Measurements from ENCODE around the gene SAMD4A. TPM values are rescaled to one million over a fixed set of nuclear protein-coding genes. Genes with fewer than 3 reads are reported as not detected.

SAMD4A gene
- total RNA-seq, 2 experiments from 2014 or later = 0.06 to 1.0 TPM

- POLR2A ChIA-PET = interaction anchor here (0.7 to 1.6 kb wide), 4 partner anchors 20 to 373 kb away, joined by 3 to 5 read pairs (median 3); partner anchors contain the start of gene GCH1
- Histone ChIP-seq H3K4me3 (ENCODE audit: low read depth, low read length, poor library complexity, severe bottlenecking) (no peak overlapping the region), H3K4me2 (ENCODE audit: low read length) (no peak overlapping the region), H3K79me2 (ENCODE audit: insufficient read depth, low read depth, low read length) (no peaks in the 10 kb centered on the region), H2AFZ (ENCODE audit: low read length) (no peak overlapping the region), H3K9me3 (ENCODE audit: low read length) (no peaks in the 10 kb centered on the region), H3K27ac (ENCODE audit: low read depth, low read length, poor library complexity, severe bottlenecking) (no peak overlapping the region), H3K4me1 (ENCODE audit: insufficient read depth, low read length, poor library complexity, severe bottlenecking) (peaks cover 19% of the 10 kb centered on the region), H3K36me3 (ENCODE audit: insufficient read depth, low read length) (peaks cover 16% of the 10 kb centered on the region; the same call in 1 of the 2 replicates), H4K20me1 (ENCODE audit: insufficient read depth, low read length) (no peaks in the 10 kb centered on the region), H3K9me2 (ENCODE audit: insufficient read depth, low read length) (no peaks in the 10 kb centered on the region)
- intact Hi-C loops (cut with micrococcal nuclease; ENCODE audit: unreplicated experiment) = no loop called here
- no TSS peak for BruUV-seq (replicated peaks)
- DNase-seq (ENCODE audit: low spot score) = no peak
- TF ChIP-seq EZH2phosphoT487 (IDR thresholded peaks at IDR 0.05; ENCODE audit: borderline replicate concordance, low read depth, low read length) = no peak
- TF ChIP-seq, protein P1, sequence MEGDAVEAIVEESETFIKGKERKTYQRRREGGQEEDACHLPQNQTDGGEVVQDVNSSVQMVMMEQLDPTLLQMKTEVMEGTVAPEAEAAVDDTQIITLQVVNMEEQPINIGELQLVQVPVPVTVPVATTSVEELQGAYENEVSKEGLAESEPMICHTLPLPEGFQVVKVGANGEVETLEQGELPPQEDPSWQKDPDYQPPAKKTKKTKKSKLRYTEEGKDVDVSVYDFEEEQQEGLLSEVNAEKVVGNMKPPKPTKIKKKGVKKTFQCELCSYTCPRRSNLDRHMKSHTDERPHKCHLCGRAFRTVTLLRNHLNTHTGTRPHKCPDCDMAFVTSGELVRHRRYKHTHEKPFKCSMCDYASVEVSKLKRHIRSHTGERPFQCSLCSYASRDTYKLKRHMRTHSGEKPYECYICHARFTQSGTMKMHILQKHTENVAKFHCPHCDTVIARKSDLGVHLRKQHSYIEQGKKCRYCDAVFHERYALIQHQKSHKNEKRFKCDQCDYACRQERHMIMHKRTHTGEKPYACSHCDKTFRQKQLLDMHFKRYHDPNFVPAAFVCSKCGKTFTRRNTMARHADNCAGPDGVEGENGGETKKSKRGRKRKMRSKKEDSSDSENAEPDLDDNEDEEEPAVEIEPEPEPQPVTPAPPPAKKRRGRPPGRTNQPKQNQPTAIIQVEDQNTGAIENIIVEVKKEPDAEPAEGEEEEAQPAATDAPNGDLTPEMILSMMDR (conservative IDR thresholded peaks at IDR 0.05; ENCODE audit: low read length) = no peak
- CTCF ChIA-PET (ENCODE audit: unreplicated experiment) = no interaction called here
These were observed 38.0 kb upstream of the SAMD4A start for GRCh38 chr14:54528973-54529372.

- no peak overlapping the region for H3K4me2 ChIP-seq (ENCODE audit: low read length)
- H2AFZ ChIP-seq (ENCODE audit: low read length) = no peak overlapping the region
- peaks cover 8% of the 10 kb centered on the region; the same call in 1 of the 2 replicates for H3K36me3 ChIP-seq (ENCODE audit: insufficient read depth, low read length)
- H3K9me2 ChIP-seq (ENCODE audit: insufficient read depth, low read length) = no peaks in the 10 kb centered on the region
- no peak for DNase-seq (ENCODE audit: low spot score)
- no TSS peak for BruUV-seq (replicated peaks)
- H3K79me2 ChIP-seq (ENCODE audit: insufficient read depth, low read depth, low read length) = no peaks in the 10 kb centered on the region
- no peaks in the 10 kb centered on the region for H3K9me3 ChIP-seq (ENCODE audit: low read length)
- H3K4me1 ChIP-seq (ENCODE audit: insufficient read depth, low read length, poor library complexity, severe bottlenecking) = peaks cover 19% of the 10 kb centered on the region
- CTCF ChIA-PET (ENCODE audit: unreplicated experiment) = no interaction called here
- POLR2A ChIA-PET = interaction anchor here (0.6 to 1.4 kb wide), 5 partner anchors 20 to 132 kb away, joined by 3 read pairs; partner anchors contain the start of genes CGRRF1 and SAMD4A
- no peaks in the 10 kb centered on the region for H4K20me1 ChIP-seq (ENCODE audit: insufficient read depth, low read length)
- intact Hi-C loops (cut with micrococcal nuclease; ENCODE audit: unreplicated experiment) = no loop called here
- H3K27ac ChIP-seq (ENCODE audit: low read depth, low read length, poor library complexity, severe bottlenecking) = no peak overlapping the region
- no peak for TF ChIP-seq EZH2phosphoT487 (IDR thresholded peaks at IDR 0.05; ENCODE audit: borderline replicate concordance, low read depth, low read length)
- TF ChIP-seq, protein P1 (conservative IDR thresholded peaks at IDR 0.05; ENCODE audit: low read length) = no peak
- no peak overlapping the region for H3K4me3 ChIP-seq (ENCODE audit: low read depth, low read length, poor library complexity, severe bottlenecking)
These were observed 37.1 kb upstream of the SAMD4A start for GRCh38 chr14:54529811-54530210.
